GM19023 (cell line): ENCODE results near the gene BZW2.
"Not testable (repeated sequence)": the region's sequence is repeated elsewhere in the genome, so short reads cannot be mapped to it uniquely, and the experiment has no call there.

Experiments
- ATAC-seq: cut with Tn5 transposase; IDR thresholded peaks from one replicate; pipeline ENCODE4 v1.9.1; 2021; ENCODE audit warnings: mild to moderate bottlenecking, moderate library complexity; ENCODE audit not compliant: unreplicated experiment

The BZW2 gene

DNA sequence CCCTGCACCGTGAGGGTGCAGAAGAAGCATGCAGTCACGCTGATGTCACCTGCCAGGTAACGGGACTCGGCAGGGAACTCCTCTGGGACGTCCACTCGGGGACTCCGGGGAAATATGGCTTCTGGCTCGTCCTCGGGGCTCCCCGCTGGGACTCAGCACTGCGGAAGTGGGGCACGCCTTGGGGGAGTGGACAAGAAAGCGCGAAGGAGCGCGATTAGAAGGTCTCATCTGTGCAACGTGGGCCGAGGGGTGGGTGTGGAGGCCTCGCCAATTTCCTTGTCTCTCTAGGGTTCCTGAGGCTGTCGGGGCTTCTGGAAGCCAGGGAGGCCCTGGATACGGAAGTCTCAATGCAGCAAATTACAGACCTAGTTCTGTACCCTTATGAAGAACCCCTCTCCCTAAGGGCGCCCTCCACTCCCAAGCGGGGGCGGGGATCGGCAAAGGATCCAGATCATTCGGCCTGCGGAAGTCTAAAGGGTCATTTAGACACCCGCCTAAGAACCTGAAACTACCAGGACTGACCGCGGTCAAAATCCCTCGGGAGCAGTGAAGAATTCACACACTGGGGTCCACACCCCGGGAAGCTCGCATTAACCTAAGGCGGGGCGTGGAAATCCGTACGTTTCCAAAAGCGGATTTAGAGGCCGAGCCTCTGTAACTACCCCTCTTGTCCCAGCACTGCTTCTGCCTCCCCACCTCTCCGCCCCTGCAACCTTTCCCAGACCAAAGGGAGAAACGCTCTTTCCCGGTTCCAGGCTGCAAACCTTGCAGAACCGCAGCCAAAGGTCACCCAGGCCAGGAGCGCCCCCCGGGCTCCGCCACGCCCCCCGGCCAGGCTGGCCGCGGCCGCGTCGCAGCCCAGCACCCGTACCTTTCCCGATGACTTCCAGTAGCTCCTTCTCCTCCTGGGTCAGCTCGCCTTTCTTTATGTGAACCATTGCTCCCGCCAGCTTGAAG lies 1.1 kb upstream of the BZW2 start:
- ATAC-seq = no peak

GRCh38 chr7:16646472-16647072 lies 591 bp downstream of the BZW2 start:
- peak; percentile 2 for ATAC-seq

DNA sequence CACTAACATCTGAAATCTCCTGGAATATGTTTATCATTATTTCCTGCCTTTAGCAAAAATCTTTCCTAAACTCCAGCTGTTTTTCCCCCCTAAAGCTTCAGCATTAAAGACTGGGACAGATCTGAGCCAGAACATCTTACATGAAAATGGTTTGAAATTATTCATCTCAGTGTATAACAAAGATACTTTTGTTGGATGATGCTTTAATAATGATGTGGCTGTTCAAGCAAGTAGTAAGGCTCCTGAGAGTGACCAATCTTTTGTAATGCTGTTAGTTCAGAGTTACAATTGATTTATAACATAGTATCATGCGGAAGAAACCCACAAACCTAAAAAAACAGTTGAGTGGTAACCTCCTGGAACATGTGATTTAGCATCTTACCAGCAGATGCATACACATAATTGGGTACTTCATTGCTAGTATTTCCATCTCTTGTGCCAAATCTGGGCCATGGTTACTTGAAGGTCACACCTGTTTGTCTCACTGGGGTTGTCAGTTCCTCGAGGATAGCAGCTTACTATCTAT lies 1.5 kb downstream of the BZW2 start:
- ATAC-seq = no peak

DNA sequence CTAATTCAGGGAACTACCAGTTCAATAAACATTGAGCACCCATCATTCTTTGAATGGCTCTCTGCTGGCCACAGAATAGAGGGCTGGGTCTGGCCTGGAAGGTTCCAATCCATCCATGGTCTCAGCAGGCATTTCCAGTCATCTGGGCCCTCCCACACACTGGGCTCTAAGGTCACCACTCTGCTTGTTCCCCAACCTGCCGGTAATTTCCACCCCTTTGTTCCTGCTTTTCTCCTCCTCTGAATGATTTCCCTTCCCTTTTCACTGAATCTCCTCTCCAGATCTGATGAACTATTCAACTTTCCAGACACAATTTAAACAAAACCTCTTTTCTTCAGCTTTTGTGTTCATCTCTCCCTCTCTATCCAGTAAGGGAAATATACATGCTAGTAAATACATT lies 2.6 kb downstream of the BZW2 start:
- no peak for ATAC-seq

GRCh38 chr7:16649196-16649595 lies 3.2 kb downstream of the BZW2 start:
- no peak for ATAC-seq

GRCh38 chr7:16650266-16650665 lies 4.3 kb downstream of the BZW2 start:
- ATAC-seq = no peak

DNA sequence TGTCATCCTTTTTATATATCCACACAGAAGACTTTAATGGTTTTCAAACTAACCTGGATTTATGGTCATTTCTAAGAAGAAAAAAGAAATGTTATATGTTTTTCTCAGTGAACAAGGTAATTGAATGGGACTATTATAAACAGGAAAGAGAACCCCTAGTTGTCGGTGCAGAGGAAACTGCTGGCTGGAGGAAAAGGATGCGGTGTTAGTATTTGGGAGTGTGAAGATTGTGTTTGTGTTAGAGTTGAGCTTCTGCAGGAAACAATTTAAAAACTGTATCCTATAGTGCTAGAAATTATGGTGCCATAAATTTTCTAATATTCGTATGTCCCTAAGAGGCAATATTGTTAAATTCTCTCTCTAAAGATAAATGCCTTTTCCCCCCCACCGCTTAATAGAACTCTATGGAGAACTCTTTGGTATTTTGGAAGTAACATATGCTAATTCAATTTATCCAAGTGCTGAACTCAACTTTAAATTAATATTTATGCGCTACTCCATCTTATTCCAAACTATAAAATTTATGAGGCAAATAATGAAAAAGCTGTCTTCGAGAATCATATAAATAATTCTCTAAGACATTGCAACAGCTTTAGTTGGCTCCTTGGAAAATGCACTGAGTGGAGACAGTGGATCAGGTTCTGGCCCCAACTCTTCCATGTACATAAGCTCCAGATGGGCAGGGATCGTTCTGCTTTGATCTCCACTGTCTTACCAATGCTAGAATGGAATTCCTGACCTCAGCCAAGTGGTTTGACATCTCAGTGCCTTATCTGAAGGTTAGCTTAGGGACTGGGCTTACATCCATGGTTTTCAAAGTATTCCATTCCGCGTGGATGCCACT lies 5.6 kb downstream of the BZW2 start:
- ATAC-seq = no peak

DNA sequence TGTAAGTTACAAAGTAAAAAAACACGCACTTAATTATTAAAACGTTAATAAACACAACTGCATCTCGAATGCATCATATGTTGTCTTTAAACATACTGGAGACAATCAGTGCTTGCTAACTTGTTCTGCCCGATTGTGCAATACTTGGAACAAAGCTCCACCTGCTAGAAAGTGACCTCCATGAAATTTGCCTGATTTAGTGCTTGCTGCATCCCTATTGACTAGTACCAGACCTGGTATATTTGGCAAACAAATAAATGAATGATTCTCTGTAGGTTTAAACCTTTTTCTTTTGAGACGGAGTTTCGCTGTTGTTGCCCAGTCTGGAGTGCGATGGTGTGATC lies 6.2 kb downstream of the BZW2 start:
- no peak for ATAC-seq

DNA sequence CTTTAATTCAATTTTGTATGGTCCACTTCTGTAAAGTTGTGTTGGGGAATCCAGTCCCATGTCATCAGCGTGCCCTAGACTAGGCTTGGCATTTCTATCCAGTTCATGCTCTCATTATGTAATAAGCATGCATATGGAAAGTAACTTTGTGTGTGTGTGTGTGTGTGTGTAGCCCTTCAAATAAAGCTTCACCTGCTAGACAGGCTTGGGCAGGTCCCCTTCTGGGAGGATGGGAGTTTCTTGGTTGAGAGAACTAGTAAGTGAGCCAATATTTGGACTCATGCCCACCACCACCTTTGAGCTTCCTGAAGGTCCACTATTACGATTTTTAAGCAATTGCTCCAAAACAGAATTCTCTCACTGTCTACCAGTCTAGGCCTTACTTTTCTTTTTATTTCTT lies 6.9 kb downstream of the BZW2 start:
- no peak for ATAC-seq

- no peak for ATAC-seq
These were observed 9.4 kb downstream of the BZW2 start for GRCh38 chr7:16655394-16655793.

DNA sequence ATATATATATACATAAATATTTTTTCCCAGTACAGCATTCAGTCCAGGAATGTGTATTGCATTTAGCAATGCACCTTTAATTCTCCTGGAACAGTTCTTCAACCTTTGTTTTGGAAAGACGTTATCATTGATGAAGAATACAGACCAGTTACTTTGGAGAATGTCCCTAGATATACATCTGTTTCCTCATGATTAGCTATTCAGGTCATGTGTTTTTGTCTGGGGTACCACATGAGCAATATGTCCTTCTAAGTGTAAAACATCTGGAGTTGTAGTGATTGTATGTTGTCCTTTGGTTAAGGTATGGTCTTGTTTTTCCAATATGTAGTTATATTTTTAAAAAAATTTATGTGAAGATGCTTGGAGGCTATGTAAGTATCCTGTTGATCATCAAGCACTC lies 10.2 kb downstream of the BZW2 start:
- ATAC-seq = no peak

DNA sequence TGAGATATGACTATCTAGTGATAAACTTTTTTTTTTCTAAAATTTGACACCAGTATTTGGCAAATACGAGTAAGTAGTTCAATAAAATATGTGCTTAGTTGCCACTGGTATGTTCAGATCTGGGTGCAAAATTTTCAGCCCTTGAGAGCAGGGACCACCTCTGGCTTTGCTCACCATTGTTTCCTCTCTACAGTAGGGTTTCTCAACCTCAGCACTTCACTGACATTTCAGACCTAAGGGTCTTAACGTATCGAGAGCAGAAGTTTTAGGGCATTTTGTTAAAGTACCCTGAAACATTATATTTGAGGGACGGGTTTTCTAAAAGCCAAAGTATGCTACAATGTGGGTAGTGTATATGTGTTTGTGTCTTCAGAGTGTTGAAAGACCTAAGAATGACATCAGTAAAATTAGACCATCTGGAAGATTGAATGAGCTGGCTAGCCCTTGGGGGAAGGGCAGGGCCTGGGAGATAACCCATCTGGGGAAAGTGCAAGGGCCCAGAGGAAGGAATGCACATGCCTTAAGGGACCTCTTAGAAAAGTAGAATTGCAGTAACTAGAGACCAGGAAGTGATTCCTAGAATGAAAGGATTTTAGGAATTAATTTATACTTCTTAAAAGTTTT lies 11.8 kb downstream of the BZW2 start:
- no peak for ATAC-seq

DNA sequence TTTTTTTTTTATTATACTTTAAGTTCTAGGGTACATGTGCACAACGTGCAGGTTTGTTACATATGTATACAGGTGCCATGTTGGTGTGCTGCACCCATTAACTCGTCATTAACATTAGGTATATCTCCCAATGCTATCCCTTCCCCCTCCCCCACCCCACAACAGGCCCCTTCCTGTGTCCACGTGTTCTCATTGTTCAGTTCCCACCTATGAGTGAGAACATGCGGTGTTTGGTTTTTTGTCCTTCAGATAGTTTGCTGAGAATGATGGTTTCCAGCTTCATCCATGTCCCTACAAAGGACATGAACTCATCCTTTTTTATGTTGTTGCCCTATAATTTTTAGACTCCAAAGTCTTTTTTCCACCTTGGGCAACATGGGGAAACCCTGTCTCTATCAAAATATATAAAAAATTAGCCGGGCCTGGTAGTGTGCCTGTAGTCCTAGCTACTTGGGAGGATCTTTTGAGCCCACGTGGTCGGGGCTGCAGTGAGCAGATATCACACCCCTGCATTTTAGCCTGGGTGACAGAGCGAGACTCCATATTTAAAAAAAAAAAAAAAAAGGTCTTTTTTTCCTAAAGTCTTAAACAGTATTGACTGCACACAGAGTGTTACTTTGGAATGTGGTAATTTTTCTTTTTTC lies 14.0 kb downstream of the BZW2 start:
- not testable (repeated sequence) for ATAC-seq

- no peak for ATAC-seq
These were observed 14.9 kb downstream of the BZW2 start for GRCh38 chr7:16660702-16661464.

GRCh38 chr7:16661924-16662323 lies 15.9 kb downstream of the BZW2 start:
- ATAC-seq = no peak

DNA sequence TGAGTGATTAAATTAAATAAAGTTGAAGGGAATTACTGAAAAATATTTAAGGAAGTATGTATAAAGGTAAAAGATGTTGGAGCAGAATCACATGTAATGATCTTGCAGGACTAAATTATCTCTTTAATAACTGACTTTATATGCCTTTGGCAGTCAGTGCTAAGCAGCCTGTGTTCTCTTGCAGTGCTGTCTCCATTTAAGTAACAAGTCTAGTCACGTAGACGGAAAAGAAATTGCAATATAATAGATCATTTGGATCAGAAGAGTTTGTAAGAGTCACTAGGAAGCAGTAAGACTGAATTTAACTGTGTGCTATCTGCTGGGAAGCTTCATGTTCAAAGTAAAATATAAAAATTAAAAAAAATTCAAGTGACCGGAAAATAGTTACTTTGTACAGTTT lies 21.4 kb downstream of the BZW2 start:
- no peak for ATAC-seq

DNA sequence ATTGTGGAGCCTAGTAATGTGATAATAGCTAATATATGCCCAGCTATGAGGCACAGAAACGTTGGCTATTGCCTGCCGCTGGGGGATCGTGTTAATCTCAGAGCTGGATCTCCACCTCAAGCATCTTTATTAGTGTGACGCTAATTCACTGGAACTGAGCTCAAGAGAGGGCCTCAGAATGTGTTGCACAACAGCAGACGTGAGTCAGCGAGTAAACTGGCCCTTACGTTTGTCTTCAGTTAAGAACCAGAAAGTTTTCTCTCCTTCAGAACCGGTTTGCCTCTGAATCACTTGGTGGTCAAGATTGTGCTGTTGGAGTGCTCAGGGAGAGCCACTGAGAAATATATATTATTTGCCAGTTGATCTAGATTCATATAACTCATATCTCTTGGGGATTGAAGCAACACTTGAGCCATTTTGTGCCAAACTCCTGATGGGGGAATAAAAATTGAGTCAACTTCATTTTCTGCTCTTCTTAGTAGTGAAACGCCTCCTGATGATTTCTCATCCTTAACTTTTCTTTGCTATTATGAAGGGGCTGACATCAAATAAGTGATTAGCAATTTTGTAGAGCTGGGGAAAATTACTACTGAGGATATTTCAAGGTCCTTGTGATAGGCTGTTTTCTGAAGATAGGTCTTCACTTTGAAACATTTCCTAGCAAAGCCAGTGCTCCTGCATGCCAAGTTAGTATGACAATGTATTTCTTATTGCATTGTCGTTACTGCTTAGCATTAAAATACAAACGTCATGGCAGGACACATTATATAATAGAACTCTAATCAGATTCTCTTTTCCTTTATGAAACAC lies 22.3 kb downstream of the BZW2 start:
- ATAC-seq = no peak

- no peak for ATAC-seq
These were observed 23.0 kb downstream of the BZW2 start for GRCh38 chr7:16668978-16669377.

DNA sequence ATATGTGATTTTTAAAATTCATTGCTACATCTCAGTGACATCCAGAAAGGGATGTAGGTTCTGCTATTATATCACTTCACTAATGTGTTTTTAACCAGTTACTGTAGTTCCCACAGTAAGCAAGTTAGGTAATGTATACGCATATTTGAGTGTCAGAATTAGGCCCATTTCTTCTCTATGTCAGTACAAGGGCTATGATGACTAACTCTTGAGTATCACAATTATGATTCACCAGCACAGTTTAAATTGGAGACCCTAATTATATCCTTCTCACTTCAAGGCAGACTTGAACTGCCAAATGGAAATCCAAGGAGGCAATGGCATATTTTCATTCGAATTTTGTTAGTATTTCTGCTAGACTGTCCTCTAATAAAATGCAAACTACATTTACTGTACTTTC lies 23.6 kb downstream of the BZW2 start:
- no peak for ATAC-seq
